C4-2B (cell line): Measurements from ENCODE around the gene KRTAP5-1.

Source experiments
- H3K27ac ChIP-seq: fragments of 450-650 bp; 2 replicates; pipeline ENCODE4 v1.5.1; 2017
- ZFX ChIP-seq: fragments of 450-650 bp; IDR thresholded peaks from 2 replicates; pipeline ENCODE4 v1.6.1; 2017
- TF ChIP-seq, protein P1 (sequence below): fragments of 450-650 bp; conservative IDR thresholded peaks from 2 replicates; pipeline ENCODE4 v1.5.1; 2017; ENCODE audit warnings: mild to moderate bottlenecking

KRTAP5-1 gene

DNA sequence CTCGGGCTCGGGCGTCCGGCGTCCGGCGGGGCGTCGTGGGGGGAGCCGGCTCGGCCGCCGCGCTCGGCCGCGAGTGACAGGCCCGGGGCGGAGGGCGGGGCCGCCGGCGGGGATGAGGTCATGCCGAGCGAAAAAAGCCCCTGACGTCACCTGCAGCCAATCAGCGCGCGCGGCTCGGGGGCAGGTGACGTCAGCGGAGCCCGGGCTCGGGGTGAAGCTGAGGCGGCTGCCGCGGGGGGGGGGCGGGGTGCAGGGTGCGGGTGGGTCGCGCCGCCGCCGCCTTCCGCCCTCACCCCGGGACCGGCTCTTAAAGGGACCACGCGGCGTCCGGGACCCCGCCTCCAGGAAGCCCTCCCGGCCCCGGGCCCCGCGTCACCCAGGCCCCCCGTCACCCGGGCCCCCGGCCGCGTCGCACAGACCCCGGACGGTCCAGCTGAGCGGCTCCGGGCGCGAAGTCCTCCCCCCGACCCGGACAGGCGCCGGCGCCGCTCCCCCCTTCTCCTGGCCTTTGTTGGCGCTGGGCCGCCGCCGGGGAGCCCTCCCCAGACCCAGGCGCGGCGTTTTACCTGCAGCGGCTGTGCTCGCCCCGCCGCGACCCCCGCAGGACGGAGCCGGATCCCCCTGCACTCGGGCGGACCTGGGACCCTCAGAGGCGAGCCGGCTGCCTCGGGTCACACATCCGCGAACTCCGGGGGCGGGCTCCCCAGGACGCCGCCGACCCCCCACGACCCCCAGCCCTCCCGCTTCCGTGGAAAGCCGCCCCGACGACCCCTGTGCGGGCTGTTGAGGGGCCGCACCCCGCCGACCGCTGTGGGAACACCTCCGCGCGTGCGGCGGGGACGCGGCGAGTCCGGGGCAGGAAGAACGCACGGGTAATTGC lies 12.6 kb downstream of the KRTAP5-1 start, which contains the start of gene DUSP8:
Gene DUSP8, minus strand, starts transcription at position 75 of the 880 bp plus-strand sequence. CDS start 6,445 bp downstream, outside the sequence.
- TF ChIP-seq, protein P1, sequence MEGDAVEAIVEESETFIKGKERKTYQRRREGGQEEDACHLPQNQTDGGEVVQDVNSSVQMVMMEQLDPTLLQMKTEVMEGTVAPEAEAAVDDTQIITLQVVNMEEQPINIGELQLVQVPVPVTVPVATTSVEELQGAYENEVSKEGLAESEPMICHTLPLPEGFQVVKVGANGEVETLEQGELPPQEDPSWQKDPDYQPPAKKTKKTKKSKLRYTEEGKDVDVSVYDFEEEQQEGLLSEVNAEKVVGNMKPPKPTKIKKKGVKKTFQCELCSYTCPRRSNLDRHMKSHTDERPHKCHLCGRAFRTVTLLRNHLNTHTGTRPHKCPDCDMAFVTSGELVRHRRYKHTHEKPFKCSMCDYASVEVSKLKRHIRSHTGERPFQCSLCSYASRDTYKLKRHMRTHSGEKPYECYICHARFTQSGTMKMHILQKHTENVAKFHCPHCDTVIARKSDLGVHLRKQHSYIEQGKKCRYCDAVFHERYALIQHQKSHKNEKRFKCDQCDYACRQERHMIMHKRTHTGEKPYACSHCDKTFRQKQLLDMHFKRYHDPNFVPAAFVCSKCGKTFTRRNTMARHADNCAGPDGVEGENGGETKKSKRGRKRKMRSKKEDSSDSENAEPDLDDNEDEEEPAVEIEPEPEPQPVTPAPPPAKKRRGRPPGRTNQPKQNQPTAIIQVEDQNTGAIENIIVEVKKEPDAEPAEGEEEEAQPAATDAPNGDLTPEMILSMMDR: no peak
- TF ChIP-seq ZFX: no peak
- peak within 1 kb of the TSS; percentile 72 for H3K27ac ChIP-seq

DNA sequence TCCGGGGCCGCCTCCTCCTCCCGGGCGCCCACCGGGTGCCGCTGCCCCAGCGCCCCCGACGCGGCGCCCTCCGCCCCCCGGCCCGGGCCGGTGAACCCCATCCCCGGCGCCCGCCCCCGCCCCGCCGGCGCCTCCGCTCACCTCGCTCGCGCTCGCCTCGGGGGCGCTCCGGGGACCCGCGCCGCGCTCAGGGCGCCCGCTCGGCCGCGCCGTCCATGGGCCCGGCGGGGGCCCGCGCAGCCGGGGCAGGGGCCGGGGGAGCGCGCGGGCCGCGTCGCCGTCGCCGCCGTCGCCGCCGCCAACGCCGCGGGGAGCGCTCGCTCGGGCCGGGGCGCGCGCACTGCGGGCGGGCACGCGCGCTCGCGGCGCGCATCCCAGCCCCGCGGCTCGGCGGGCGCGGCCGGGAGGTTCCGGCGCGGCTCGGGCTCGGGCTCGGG lies 13.3 kb downstream of the KRTAP5-1 start:
- peak overlapping the region; percentile 61 for H3K27ac ChIP-seq
- no peak for TF ChIP-seq ZFX
- TF ChIP-seq, protein P1: no peak

DNA sequence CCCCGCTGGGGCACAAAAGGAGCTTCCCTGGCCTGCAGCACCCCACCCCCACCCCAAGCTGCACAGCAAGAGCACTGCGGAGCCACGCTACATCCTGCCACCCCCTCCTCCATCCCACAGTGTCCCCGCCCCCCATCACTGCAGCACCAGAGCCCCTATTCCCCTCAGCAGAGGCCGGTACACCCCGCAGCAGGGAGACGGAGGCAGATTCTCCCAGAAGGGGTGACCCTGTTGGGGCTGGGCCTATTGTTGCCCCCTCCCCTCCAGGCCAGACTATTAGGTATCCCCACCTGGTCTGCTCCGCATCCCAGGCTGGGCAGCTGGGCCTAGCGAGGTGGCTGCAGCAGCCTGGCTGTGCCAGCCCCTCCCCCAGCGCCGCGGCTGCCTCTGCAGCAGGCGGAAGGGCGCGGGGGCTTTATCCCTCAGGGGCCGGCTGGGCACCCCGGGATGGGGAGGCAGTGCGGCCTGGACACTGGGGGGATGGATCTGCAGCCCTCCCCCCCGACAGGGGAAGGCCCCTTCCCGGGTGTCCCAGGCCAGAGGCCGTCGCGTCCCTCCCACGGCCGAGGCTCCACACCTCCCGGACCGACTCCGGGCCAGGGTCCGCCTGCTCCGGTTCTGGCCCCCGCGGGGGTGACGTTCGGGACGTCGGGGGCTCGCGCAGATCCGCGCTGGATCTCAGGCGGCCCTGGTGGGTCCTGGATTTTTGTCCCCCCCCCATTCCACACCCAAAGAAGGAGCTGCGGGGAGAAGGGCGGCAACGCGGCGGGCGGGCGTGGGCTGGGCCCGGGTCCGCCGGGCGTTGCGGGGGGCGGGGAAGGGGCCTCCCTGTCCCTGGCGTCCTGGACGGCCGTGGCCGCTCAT lies 14.0 kb downstream of the KRTAP5-1 start:
- H3K27ac ChIP-seq: peak overlapping the region; percentile 61
- peak; percentile 24; the same call in 1 of the 2 replicates for TF ChIP-seq ZFX
- TF ChIP-seq, protein P1: no peak

DNA sequence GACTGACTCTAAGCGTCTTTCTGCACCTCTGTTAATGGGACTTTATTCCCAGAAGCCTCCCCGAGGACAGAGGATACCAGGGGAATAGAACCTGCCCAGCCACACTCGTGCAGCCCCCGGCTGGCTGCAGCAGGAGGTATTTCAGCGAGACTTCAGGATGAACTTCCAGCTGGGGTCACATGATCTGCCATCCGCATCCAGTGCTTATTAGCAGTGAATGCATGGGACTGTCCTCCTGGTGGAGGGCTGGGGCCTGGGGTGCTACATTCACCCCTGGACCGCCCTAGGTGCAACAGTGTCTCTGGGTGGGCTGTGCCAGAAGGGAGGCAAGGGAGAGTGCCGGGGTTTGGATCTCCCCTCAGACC lies 14.6 kb downstream of the KRTAP5-1 start:
- no peak overlapping the region for H3K27ac ChIP-seq
- no peak for TF ChIP-seq ZFX
- TF ChIP-seq, protein P1: no peak

DNA sequence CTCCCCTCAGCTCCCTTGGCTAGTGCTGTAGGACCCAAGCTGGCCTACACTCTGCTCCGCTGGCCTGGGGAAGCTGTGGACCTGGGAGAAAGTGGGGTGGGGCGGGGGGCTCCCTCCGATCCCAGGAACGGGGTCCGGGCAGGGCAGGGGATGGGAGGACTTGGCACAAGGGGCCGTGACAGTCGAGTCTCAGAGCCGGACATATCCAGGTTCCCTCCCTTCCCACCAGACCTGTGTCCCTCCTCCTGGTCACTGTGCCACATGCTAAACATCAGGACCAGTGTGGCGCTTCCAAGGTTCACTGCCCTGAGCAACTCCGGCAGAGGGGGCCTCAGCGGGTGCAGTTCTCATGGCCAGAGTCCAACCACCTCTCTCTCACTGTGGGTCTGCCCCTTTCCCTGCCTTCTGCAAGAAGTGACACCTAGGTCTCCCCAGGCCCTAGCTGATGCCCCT lies 15.1 kb downstream of the KRTAP5-1 start:
- no peak overlapping the region for H3K27ac ChIP-seq
- TF ChIP-seq, protein P1: no peak
- TF ChIP-seq ZFX: no peak

DNA sequence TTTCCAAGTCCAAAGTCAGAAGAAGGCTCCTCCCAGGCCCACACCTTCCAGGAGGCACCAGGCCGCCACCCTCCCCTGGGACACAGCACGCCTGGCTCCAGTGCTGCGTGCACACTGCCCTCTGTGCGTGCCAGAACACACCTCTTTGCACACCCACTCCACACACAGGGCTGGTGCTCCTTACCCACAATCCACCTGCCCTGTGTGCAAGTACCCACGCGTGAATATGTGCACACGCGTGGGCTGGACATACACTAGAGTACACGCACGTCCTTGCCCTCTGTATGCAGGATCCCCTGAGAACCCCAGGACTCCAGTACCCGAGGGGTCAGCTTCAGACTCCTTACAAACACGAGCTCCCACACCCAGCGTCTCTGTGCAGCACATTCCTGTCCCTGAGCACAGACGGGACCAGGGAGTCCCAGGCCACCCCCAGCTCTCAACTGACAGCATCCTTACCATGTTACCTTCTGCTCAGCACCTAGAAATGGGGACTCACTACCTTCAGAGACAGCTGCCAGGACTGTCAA lies 15.8 kb downstream of the KRTAP5-1 start:
- TF ChIP-seq, protein P1: no peak
- TF ChIP-seq ZFX: no peak

More for the DNA sequence above, 15.8 kb downstream of the KRTAP5-1 start:
- no peak overlapping the region for H3K27ac ChIP-seq
